Measurements from ENCODE around the gene SGCA.

SGCA gene

GRCh38 chr17:50134206-50135110 is 31.3 kb upstream of the SGCA start:
- no peak for DNase-seq

GRCh38 chr17:50135316-50136095 is 30.3 kb upstream of the SGCA start:
- DNase-seq, result no peak

- no peak for DNase-seq
Measured at GRCh38 chr17:50136096-50136687, 29.6 kb upstream of the SGCA start.

GRCh38 chr17:50137042-50137441 is 28.8 kb upstream of the SGCA start:
- DNase-seq, result no peak

- DNase-seq, result no peak
Measured at GRCh38 chr17:50139185-50139783, 26.5 kb upstream of the SGCA start.

- DNase-seq, result peak; percentile 86
Measured at GRCh38 chr17:50139950-50140885, 25.6 kb upstream of the SGCA start.

DNA sequence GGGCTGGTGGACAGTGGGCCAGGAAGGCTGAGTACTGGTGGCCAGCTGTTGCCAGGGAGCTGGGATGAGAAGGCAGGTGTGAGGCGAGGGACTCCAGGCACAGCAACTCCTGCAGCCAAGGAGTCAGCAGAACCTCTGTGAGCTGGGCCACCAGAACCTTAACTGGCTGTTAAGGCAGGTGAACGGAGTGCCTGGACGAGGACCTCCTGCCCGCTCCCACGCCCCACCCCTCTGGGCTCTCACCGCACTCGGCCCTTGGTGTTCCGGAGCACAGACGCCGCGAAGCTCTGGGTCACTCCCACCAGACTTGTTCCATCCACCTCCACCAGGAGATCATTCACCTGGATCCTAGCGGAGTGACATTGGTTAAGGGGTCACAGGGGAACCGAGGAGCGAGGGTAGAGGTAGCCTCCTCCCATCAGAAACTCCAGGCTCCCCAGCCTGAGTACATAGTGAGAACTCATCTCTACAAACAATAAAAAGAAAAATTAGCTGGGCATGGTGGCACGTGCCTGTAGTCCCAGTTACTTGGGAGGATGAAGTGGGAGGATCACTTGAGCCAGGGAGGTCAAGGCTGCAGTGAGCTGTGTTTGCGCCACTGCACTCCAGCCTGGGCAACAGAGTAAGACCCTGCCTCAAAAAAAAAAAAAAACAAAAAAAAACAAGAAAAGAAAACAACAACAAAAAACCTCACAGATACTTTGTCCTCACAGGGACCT is 24.6 kb upstream of the SGCA start:
- no peak for DNase-seq

DNA sequence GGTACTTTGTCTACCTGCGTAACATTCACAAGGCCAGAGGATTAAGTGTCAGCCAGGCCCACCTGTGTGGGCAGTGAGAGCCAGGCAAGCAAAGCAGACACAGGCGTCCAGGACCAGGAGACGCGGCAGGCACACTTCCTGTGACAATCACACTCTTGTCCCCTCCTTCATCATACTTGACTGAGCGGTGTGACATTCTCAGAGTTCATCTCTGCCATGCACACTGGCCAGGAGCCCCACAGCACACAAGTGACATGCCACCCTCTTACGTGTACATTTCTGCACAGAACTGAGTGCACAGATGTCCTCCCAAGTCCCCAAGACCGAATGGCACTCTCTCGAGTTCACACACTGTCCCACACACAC is 24.1 kb upstream of the SGCA start:
- DNase-seq, result no peak

GRCh38 chr17:50143461-50144176 is 22.2 kb upstream of the SGCA start:
- DNase-seq, result no peak

DNA sequence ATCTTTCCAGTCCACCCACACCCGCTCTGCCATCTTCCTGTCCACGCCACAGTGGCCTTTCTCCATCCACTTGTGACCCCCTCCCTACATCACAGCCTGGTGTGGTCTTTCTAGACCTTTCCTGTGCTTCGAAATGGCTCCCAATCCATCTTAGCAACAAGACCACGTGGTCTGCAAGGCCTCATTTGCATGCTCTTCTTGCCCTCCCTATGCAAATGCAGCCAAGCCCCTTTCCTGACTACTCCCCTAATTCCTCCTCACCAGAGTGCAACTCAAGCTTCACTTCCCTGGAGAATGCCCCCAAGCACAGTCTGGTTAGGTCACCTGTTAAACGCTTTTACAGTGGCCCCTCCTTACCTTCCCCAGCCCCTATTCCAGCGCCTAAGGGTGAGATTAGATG is 21.4 kb upstream of the SGCA start:
- no peak for DNase-seq

DNA sequence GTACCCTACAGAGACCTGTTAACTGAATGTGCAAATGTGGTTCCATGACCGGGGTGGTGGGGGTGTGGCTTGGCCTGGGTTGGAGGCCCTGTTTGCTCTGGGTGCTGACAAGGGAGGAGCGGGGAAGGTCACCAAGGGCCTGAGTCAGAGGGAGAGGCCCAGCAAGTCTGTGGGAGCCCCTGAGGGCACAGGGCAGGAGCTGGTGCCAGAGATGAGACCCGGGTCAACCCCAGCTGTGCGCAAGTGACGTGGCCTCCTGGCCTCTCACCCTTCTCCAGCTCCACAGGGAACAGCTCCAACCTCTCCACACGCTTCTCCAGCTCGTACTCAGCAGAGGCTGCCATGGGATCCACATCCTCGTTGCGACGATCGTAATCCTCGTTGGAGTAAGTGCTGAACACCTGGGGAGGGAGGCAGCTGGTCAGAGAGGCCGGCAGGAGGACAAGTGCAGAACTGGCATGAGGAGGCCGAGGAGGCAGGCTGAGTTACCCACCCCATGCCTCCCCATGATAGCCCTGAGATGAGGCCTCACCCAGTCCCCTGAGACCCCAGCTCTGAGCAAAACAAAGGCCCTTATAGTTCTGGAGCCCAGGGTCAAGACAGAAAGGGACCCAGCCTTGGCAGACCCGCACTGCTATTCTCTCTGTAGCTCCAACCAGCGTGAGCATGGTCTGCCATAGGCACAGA is 20.8 kb upstream of the SGCA start:
- peak; percentile 23 for DNase-seq

DNA sequence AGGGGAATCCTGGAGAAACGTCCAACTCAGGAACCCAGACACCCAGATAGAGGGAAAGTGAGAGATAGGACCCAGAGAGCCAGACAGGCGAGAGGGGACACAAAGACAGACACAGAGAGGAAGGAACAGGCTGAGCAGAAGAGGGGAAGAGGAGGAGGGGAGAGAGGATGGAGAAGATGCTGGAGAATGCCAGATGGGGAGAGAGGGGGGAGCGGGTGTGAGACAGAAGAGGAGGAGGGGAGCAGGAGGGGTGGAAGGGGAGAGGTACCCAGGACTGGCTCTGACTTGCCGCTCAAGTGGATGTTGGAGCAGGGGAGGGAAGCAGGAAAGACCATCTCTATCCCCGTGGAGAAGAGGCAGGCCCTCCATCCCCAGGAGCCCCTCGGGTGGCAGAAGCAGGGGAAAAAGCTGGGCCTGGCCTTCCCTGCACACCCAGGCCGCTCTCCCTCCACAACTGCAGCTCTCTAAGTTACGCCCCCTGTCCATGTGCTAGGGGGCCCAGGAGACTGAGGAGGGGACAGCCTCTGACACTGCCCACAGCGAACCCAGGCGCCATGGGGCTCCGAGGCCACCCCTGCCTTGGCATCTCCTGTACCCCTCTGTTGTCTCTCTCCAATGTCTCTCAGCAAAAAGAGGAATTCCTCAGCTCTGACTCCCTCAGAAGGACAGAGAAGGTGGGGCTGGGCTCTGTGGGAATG is 20.1 kb upstream of the SGCA start:
- no peak for DNase-seq

DNA sequence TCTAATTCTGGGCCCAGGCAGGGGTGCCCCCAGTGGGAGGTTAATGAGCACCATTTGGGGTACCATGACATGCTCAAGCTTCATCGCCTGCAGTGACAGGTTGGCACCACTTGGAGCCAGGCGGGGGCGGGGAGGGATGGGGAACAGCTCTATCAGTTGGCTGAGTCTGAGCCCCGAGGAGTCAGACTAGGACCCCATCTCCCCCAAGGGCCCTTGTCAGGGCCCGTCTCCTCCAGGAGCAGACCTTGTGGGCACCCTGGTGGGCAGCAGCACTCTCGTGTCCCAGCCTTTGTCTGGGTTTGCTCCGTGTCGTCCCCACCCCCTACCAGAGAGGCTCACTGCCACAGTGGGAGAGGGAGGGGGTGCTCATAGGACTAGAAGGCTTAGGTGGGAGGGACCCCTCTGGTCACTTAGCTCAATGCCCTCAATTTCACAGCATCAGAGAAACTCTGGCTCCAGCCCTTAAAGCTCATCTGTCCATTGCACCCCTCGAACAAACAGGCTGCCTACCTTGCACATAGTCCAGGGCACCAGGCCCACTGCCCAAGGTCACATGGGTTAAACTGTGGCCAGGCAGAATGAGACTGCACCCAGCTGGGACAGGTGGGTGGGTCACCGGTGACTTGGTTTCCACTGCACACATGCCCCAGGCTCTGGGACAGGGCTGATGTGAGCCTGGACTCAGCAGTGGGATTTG is 19.4 kb upstream of the SGCA start:
- DNase-seq, result peak; percentile 24

DNA sequence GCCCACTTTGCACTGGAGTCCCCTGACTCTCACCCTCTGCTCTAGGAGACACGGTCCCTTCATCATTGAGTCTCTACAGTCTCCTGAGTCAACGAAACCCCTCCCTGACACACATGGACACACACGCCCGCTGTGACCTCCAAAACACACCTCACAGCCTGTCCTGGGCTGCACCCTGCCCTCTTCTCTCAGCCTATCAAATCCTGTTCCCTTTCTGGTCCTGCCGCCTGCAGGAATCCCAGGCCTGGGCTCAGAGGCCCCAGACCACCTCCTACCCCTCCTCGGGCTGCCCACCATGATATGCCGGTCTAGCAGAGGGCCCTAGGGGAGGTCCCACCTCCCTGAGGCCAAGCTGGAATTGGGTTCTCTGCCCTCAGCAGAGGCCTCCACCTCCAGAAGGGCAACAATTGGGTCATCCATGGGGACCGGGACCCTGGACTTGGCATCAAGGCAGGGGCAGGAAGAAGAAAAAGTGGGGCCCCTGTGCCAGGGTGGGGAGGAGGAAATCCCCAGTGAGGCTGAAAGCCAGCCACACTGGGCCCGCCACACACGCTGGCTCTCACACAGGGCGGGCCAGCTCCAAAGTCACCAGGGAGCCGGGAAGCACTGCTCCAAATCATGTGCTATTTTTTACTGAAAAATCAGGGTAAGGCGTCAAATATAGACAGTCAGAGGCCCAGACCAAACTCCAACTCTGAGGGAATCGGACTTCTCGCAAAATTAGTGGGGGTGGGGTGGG is 18.7 kb upstream of the SGCA start:
- DNase-seq, result peak; percentile 36

GRCh38 chr17:50147841-50148225 is 18.0 kb upstream of the SGCA start:
- peak; percentile 71 for DNase-seq

GRCh38 chr17:50148226-50149090 is 17.3 kb upstream of the SGCA start:
- peak; percentile 78 for DNase-seq

DNA sequence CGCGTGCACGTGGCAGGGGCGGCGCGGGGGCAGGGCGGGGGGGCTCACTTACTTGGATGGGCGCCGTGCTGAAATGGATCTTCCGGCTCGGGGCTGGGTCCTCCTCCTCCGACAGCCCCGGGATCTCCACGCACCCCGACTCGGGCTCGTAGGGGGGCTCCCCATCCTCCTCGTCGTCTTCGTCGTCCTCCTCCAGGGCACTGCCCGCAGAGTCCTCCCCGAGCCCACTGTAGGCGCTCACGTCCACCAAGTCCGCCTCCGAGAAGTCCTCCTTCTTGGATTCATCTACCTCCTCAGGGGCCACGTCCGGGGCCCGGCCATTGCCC is 16.8 kb upstream of the SGCA start:
- DNase-seq, result no peak

All from femur (tissue), 1 donor.